ENCODE measurements around the gene PDCD1LG2.

The PDCD1LG2 gene

DNA sequence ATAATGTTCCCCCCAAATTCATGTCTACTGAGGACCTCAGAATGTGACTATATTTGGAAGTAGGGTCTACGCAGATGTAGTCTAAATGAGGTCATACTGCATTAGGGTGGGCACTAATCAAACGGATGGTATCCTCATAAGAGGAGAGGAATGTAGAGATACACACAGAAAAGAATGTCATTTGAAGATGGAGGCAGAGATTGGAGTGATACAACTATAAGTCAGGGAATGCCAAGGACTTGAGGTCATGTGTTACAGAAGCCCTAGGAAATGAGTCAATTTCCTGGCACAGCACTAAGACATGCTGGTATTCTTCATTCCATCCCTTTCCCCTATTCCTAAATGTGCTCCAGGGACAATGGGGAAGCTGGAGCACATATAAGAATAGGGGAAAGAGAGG is 758 bp upstream of the PDCD1LG2 start:
- H3K36me3 ChIP-seq (replicated peaks; ENCODE audit: low read depth, low read length), result no peaks in the 10 kb centered on the region
- no peaks in the 10 kb centered on the region for H4K20me1 ChIP-seq (ENCODE audit: insufficient read depth, low read length)
- H3K9me3 ChIP-seq (ENCODE audit: insufficient read depth, low read length), result no peaks in the 10 kb centered on the region
- no peaks in the 10 kb centered on the region for H3K27me3 ChIP-seq (ENCODE audit: low read depth, low read length)
- peaks cover 61% of the 10 kb centered on the region for H3K4me1 ChIP-seq (ENCODE audit: low read length)
- no peak overlapping the region for H3K9ac ChIP-seq (ENCODE audit: low read length)
- H3K79me2 ChIP-seq (ENCODE audit: low read length), result 0 out of 2 replicates have a peak, but pooled peaks cover 6% of the 10 kb centered on the region
- no peak overlapping the region for H3K4me3 ChIP-seq (ENCODE audit: low read length)
- TF ChIP-seq, protein P1, sequence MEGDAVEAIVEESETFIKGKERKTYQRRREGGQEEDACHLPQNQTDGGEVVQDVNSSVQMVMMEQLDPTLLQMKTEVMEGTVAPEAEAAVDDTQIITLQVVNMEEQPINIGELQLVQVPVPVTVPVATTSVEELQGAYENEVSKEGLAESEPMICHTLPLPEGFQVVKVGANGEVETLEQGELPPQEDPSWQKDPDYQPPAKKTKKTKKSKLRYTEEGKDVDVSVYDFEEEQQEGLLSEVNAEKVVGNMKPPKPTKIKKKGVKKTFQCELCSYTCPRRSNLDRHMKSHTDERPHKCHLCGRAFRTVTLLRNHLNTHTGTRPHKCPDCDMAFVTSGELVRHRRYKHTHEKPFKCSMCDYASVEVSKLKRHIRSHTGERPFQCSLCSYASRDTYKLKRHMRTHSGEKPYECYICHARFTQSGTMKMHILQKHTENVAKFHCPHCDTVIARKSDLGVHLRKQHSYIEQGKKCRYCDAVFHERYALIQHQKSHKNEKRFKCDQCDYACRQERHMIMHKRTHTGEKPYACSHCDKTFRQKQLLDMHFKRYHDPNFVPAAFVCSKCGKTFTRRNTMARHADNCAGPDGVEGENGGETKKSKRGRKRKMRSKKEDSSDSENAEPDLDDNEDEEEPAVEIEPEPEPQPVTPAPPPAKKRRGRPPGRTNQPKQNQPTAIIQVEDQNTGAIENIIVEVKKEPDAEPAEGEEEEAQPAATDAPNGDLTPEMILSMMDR (IDR thresholded peaks at IDR 0.05; ENCODE audit: low read depth, low read length), result no peak
- no peak for TF ChIP-seq EZH2phosphoT487 (IDR thresholded peaks at IDR 0.05; ENCODE audit: low read depth)
- H2AFZ ChIP-seq (ENCODE audit: low read depth, low read length), result no peak overlapping the region
- peak overlapping the region; percentile 91 for H3K27ac ChIP-seq (ENCODE audit: low read length)
- H3K4me2 ChIP-seq (ENCODE audit: low read length), result peak overlapping the region; percentile 74; the same call in 1 of the 2 replicates

DNA sequence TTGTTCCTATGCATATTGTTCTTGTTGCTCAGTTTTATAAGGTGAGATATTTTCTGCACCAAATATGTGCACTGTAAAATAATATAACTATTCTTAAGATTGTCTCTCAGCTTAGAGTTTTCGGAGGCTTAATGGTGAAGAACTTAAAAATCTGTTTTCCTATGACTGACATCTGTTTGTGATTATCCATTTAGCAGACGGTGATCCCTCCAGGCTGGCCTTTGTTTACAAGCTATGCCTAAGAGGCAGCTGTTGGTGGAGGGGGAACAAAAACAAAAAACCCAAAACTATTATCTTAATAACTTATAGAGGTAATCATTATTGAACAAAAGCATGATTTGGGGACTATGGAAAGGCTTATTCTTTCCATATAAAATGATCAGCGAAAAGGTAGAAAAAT is 658 bp downstream of the PDCD1LG2 start:
- TF ChIP-seq EZH2phosphoT487 (IDR thresholded peaks at IDR 0.05; ENCODE audit: low read depth), result no peak
- TF ChIP-seq, protein P1 (IDR thresholded peaks at IDR 0.05; ENCODE audit: low read depth, low read length), result no peak
- Histone ChIP-seq H3K4me3 (ENCODE audit: low read length) (peak overlapping the region; percentile 65), H3K27ac (ENCODE audit: low read length) (peak overlapping the region; percentile 91), H3K79me2 (ENCODE audit: low read length) (0 out of 2 replicates have a peak, but pooled peaks cover 6% of the 10 kb centered on the region), H3K9me3 (ENCODE audit: insufficient read depth, low read length) (no peaks in the 10 kb centered on the region), H3K27me3 (ENCODE audit: low read depth, low read length) (no peaks in the 10 kb centered on the region), H3K4me2 (ENCODE audit: low read length) (peak overlapping the region; percentile 74), H3K4me1 (ENCODE audit: low read length) (peaks cover 65% of the 10 kb centered on the region), H3K9ac (ENCODE audit: low read length) (peak overlapping the region; percentile 61), H2AFZ (ENCODE audit: low read depth, low read length) (no peak overlapping the region), H4K20me1 (ENCODE audit: insufficient read depth, low read length) (no peaks in the 10 kb centered on the region), H3K36me3 (replicated peaks; ENCODE audit: low read depth, low read length) (no peaks in the 10 kb centered on the region)

DNA sequence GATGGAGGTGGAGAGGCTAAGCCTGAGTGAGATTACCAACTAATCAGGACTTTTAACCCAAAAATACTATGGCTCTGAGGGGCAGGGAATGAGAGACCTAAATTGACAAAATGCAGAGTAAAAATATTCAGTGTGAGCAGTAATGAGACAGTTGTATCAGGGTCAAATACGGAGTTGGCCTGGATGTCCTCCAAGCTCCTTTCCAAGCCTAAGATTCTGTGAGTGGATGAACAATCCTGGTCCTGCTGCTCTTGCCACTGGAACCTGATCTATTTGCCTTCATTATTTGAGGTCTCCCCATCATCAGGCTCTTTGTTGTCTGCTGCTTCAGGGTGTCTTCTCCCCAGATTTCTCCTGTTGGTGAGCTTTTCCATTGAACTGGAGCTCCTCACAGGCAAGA is 1.1 kb downstream of the PDCD1LG2 start:
- no peak overlapping the region for H2AFZ ChIP-seq (ENCODE audit: low read depth, low read length)
- no peaks in the 10 kb centered on the region for H3K9me3 ChIP-seq (ENCODE audit: insufficient read depth, low read length)
- TF ChIP-seq, protein P1 (IDR thresholded peaks at IDR 0.05; ENCODE audit: low read depth, low read length), result no peak
- TF ChIP-seq EZH2phosphoT487 (IDR thresholded peaks at IDR 0.05; ENCODE audit: low read depth), result no peak
- H3K4me1 ChIP-seq (ENCODE audit: low read length), result peaks cover 66% of the 10 kb centered on the region
- peak overlapping the region; percentile 74 for H3K4me2 ChIP-seq (ENCODE audit: low read length)
- H3K36me3 ChIP-seq (replicated peaks; ENCODE audit: low read depth, low read length), result no peaks in the 10 kb centered on the region
- peak overlapping the region; percentile 61 for H3K9ac ChIP-seq (ENCODE audit: low read length)
- peak overlapping the region; percentile 65 for H3K4me3 ChIP-seq (ENCODE audit: low read length)
- H3K27me3 ChIP-seq (ENCODE audit: low read depth, low read length), result no peaks in the 10 kb centered on the region
- H3K27ac ChIP-seq (ENCODE audit: low read length), result peak overlapping the region; percentile 91
- no peaks in the 10 kb centered on the region for H4K20me1 ChIP-seq (ENCODE audit: insufficient read depth, low read length)
- 0 out of 2 replicates have a peak, but pooled peaks cover 6% of the 10 kb centered on the region for H3K79me2 ChIP-seq (ENCODE audit: low read length)

DNA sequence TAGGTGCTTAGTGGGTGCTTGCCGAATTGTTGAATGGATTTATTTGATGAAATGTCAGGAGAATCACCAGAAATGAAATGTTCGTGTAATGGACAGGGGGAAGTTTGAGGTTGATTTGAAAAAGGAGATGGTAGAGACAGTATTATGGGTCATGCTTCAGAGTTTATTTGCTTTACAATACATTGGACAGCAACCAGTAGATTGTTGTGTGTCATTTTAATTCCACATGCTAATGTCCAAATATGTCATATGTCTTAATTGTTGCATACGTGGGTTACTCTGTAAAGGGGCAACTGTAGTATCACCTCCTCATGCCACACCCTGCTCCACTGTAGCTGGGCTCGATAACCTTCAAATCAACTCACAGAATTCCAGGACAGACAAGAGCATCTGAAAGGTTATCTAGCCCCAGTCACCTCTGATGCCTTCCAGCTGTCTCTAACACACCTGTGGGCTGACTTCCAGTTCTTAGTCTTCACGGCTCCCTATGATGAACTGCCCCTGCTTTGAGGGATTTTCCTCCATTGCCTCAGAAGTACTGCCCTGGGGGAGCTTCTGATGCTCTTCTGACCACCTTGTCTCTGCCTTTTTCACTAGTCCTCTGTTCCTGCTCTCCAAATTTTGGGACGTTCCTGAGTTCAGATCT is 1.7 kb downstream of the PDCD1LG2 start:
- Histone ChIP-seq H3K27ac (ENCODE audit: low read length) (peak overlapping the region; percentile 91; the same call in 1 of the 2 replicates), H3K9me3 (ENCODE audit: insufficient read depth, low read length) (no peaks in the 10 kb centered on the region)

More for the DNA sequence above, 1.7 kb downstream of the PDCD1LG2 start:
- 0 out of 2 replicates have a peak, but pooled peaks cover 6% of the 10 kb centered on the region for H3K79me2 ChIP-seq (ENCODE audit: low read length)
- no peaks in the 10 kb centered on the region for H3K36me3 ChIP-seq (replicated peaks; ENCODE audit: low read depth, low read length)
- H3K4me2 ChIP-seq (ENCODE audit: low read length), result peak overlapping the region; percentile 74
- no peaks in the 10 kb centered on the region for H3K27me3 ChIP-seq (ENCODE audit: low read depth, low read length)
- TF ChIP-seq, protein P1 (IDR thresholded peaks at IDR 0.05; ENCODE audit: low read depth, low read length), result no peak
- no peak for TF ChIP-seq EZH2phosphoT487 (IDR thresholded peaks at IDR 0.05; ENCODE audit: low read depth)
- peaks cover 72% of the 10 kb centered on the region for H3K4me1 ChIP-seq (ENCODE audit: low read length)
- H3K9ac ChIP-seq (ENCODE audit: low read length), result peak overlapping the region; percentile 61
- H4K20me1 ChIP-seq (ENCODE audit: insufficient read depth, low read length), result no peaks in the 10 kb centered on the region
- peak overlapping the region; percentile 65 for H3K4me3 ChIP-seq (ENCODE audit: low read length)
- no peak overlapping the region for H2AFZ ChIP-seq (ENCODE audit: low read depth, low read length)
